Body of pancreas (tissue), 4 donors: Measurements from ENCODE around the gene PEPD. TPM values are rescaled to one million over a fixed set of nuclear protein-coding genes. Genes with fewer than 3 reads are reported as not detected.

ENCODE experiments used
- ATAC-seq: fragments of 150-250 bp; one replicate; pipeline ENCODE4 v1.9.1; 2016
- DNase-seq, 4 donors: peaks; one replicate each; pipeline ENCODE4 v3.0.0-alpha.2; 2019
- H3K27ac ChIP-seq, 4 donors: fragments of 200-600 bp; sonication (generic); 1 replicate in 3 of 4; 2 replicates in 1 of 4; pipeline versions ENCODE4 v1.5.1 to v1.6.1; 2016 to 2019; ENCODE audit warnings: mild to moderate bottlenecking in 1 of 4, mixed read lengths in 1 of 4, moderate library complexity in 1 of 4
- H3K27me3 ChIP-seq, 2 donors: fragments of 200-600 bp; sonication (generic); one replicate each; pipeline ENCODE4 v1.6.0; 2016; ENCODE audit warnings: mild to moderate bottlenecking in 1 of 2
- H3K36me3 ChIP-seq, 2 donors: fragments of 200-600 bp; sonication (generic); replicated peaks in 1 of 2; 2 replicates each; pipeline ENCODE4 v1.5.1; 2016; ENCODE audit warnings: low read depth in 2 of 2; ENCODE audit not compliant: insufficient read depth in 1 of 2
- H3K4me1 ChIP-seq: fragments of 200-600 bp; sonication (generic); one replicate; pipeline ENCODE4 v1.6.0; 2016
- H3K4me3 ChIP-seq, 2 donors: fragments of 200-600 bp; sonication (generic); 1 replicate in 1 of 2; 2 replicates in 1 of 2; pipeline ENCODE4 v1.5.1; 2016 to 2019
- H3K9me3 ChIP-seq, 3 donors: fragments of 200-600 bp; sonication (generic); 1 replicate in 2 of 3; 2 replicates in 1 of 3; pipeline ENCODE4 v1.5.1; 2016
- CTCF ChIP-seq, 7 experiments: fragments of 450-650 bp in 4 of 7; fragments of 200-600 bp in 3 of 7; sonication (generic) in 3 of 7; IDR thresholded peaks; one replicate each; pipeline ENCODE4 v1.5.1; 2016 to 2019; ENCODE audit warnings: antibody characterized with exemption in 7 of 7
- POLR2A ChIP-seq, 3 donors: fragments of 450-650 bp; IDR thresholded peaks; one replicate each; pipeline ENCODE4 v1.6.1; 2016; ENCODE audit warnings: antibody characterized with exemption in 3 of 3, mild to moderate bottlenecking in 2 of 3
- WGBS, 2 donors: methylation state at CpG; one replicate each; pipeline ENCODE4 v1.1.5; 2017; 5-methylcytosine and 5-hydroxymethylcytosine counted together
- intact Hi-C: fragments of 100-400 bp; cut with DNase I; formaldehyde crosslinking; loops from one replicate; pipeline ENCODE4 v1.15.1; 2023
- total RNA-seq, 2 donors: library from RNA; depleted of rRNA; stranded (reverse); fragments of >200 nt; gene quantifications; one replicate each; pipeline ENCODE4 v1.1.0, GENCODE V29; 2016

The PEPD gene
- total RNA-seq, 2 donors from 2014 or later = 33.2 to 54.7 TPM

- intact Hi-C loops = loop anchor here (10.0 kb wide), 1 partner anchor 69 kb away; no protein-coding TSS in a partner anchor
Observed at GRCh38 chr19:33363476-33363875, 158.1 kb downstream of the PEPD start.

GRCh38 chr19:33362508-33363228 is 158.9 kb downstream of the PEPD start:
- H3K4me1 ChIP-seq = no peaks in the 10 kb centered on the region
- H3K36me3 ChIP-seq = no peaks in the 10 kb centered on the region
- H3K4me3 ChIP-seq = no peak overlapping the region
- 72 to 77% methylated on average over 6 of the region's 6 CpGs for WGBS, 2 donors
- H3K27ac ChIP-seq = no peak overlapping the region
- TF ChIP-seq CTCF (IDR thresholded peaks at IDR 0.05) (no peak), POLR2A (IDR thresholded peaks at IDR 0.05) (no peak)
- DNase-seq = no peak
- no peaks in the 10 kb centered on the region for H3K9me3 ChIP-seq
- H3K27me3 ChIP-seq = no peaks in the 10 kb centered on the region
- intact Hi-C loops = loop anchor here (10.0 kb wide), 1 partner anchor 68 kb away; no protein-coding TSS in a partner anchor
- no peak for ATAC-seq

More at GRCh38 chr19:33363476-33363875, 158.1 kb downstream of the PEPD start:
- no peaks in the 10 kb centered on the region for H3K36me3 ChIP-seq
- ATAC-seq (no peak), DNase-seq (no peak)
- no peak overlapping the region for H3K4me3 ChIP-seq
- TF ChIP-seq CTCF (IDR thresholded peaks at IDR 0.05) (no peak), POLR2A (IDR thresholded peaks at IDR 0.05) (no peak)
- H3K9me3 ChIP-seq = no peaks in the 10 kb centered on the region
- no peak overlapping the region for H3K27ac ChIP-seq
- 82 to 88% methylated on average over 5 of the region's 5 CpGs for WGBS, 2 donors
- no peaks in the 10 kb centered on the region for H3K27me3 ChIP-seq
- H3K4me1 ChIP-seq = no peaks in the 10 kb centered on the region

GRCh38 chr19:33359581-33359980 is 162.0 kb downstream of the PEPD start:
- H3K36me3 ChIP-seq = no peaks in the 10 kb centered on the region
- H3K4me1 ChIP-seq = no peaks in the 10 kb centered on the region
- H3K9me3 ChIP-seq = no peaks in the 10 kb centered on the region
- no peak for TF ChIP-seq CTCF (IDR thresholded peaks at IDR 0.05)
- TF ChIP-seq POLR2A (IDR thresholded peaks at IDR 0.05) = no peak
- no peak overlapping the region for H3K27ac ChIP-seq
- ATAC-seq = no peak
- no peak for DNase-seq
- H3K27me3 ChIP-seq = no peaks in the 10 kb centered on the region
- H3K4me3 ChIP-seq = no peak overlapping the region
- intact Hi-C loops = no loop called here
- 66 to 69% methylated on average over 3 of the region's 3 CpGs for WGBS, 2 donors

GRCh38 chr19:33358408-33358807 is 163.2 kb downstream of the PEPD start:
- Histone ChIP-seq H3K27me3 (no peaks in the 10 kb centered on the region), H3K27ac (no peak overlapping the region), H3K9me3 (no peaks in the 10 kb centered on the region), H3K36me3 (no peaks in the 10 kb centered on the region), H3K4me3 (no peak overlapping the region), H3K4me1 (no peaks in the 10 kb centered on the region)
- intact Hi-C loops = no loop called here
- ATAC-seq = no peak
- TF ChIP-seq POLR2A (IDR thresholded peaks at IDR 0.05) (no peak), CTCF (IDR thresholded peaks at IDR 0.05) (no peak)
- 76 to 79% methylated on average over 6 of the region's 6 CpGs for WGBS, 2 donors
- DNase-seq = no peak

- H3K4me3 ChIP-seq = no peak overlapping the region
- intact Hi-C loops = no loop called here
- 53 to 58% methylated on average over 1 of the region's 1 CpG for WGBS, 2 donors
- no peaks in the 10 kb centered on the region for H3K36me3 ChIP-seq
- no peak overlapping the region for H3K27ac ChIP-seq
- no peak for DNase-seq
- no peak for TF ChIP-seq POLR2A (IDR thresholded peaks at IDR 0.05)
- TF ChIP-seq CTCF (IDR thresholded peaks at IDR 0.05) = no peak
- H3K4me1 ChIP-seq = no peaks in the 10 kb centered on the region
- H3K9me3 ChIP-seq = no peaks in the 10 kb centered on the region
- H3K27me3 ChIP-seq = no peaks in the 10 kb centered on the region
- no peak for ATAC-seq
Observed at GRCh38 chr19:33357556-33357955, 164.0 kb downstream of the PEPD start.
